Neuronal stem cell (in vitro differentiated cells): ENCODE results near the gene CYB5RL.

Experiments used
- DNase-seq: peaks from one replicate; pipeline ENCODE4 v3.0.0-alpha.2; 2013; ENCODE audit warnings: low spot score
- H2AFZ ChIP-seq: one replicate; pipeline ENCODE4 v1.6.1; 2013; ENCODE audit warnings: mild to moderate bottlenecking, low read length, inconsistent platforms
- H2AK5ac ChIP-seq: 2 replicates; pipeline ENCODE4 v1.6.1; 2013; ENCODE audit warnings: low read depth, mild to moderate bottlenecking, inconsistent platforms, low read length, moderate library complexity, mixed read lengths
- H2BK120ac ChIP-seq: 2 replicates; pipeline ENCODE4 v1.6.1; 2013; ENCODE audit warnings: low read depth, mild to moderate bottlenecking, inconsistent platforms, low read length, moderate library complexity, mixed read lengths
- H2BK12ac ChIP-seq: one replicate; pipeline ENCODE4 v1.6.1; 2013; ENCODE audit warnings: low read length, inconsistent platforms
- H2BK15ac ChIP-seq: 2 replicates; pipeline ENCODE4 v1.6.1; 2013; ENCODE audit warnings: mild to moderate bottlenecking, low read length, inconsistent platforms, mixed read lengths
- H2BK5ac ChIP-seq: one replicate; pipeline ENCODE4 v1.6.1; 2013; ENCODE audit warnings: inconsistent platforms, mild to moderate bottlenecking, low read length, moderate library complexity
- H3K14ac ChIP-seq: one replicate; pipeline ENCODE4 v1.6.1; 2013; ENCODE audit warnings: low read length, inconsistent platforms
- H3K18ac ChIP-seq: 2 replicates; pipeline ENCODE4 v1.6.1; 2013; ENCODE audit warnings: low read length, inconsistent platforms
- H3K23ac ChIP-seq: 2 replicates; pipeline ENCODE4 v1.6.1; 2013; ENCODE audit warnings: low read depth, mild to moderate bottlenecking, mixed read lengths, low read length, inconsistent platforms; ENCODE audit not compliant: poor library complexity
- H3K27ac ChIP-seq: replicated peaks from 3 replicates; pipeline ENCODE4 v1.5.1; 2013; ENCODE audit warnings: low read length, inconsistent platforms
- H3K27me3 ChIP-seq, 3 experiments: 2 replicates each; pipeline ENCODE4 v1.6.1; 2013; ENCODE audit warnings: low read length in 3 of 3, mild to moderate bottlenecking in 2 of 3, inconsistent platforms in 1 of 3, low read depth in 1 of 3, mixed read lengths in 1 of 3, moderate library complexity in 1 of 3; ENCODE audit not compliant: control insufficient read depth in 3 of 3, insufficient read depth in 3 of 3
- H3K36me3 ChIP-seq, 2 donors: replicated peaks in 1 of 2; 2 replicates each; pipeline ENCODE4 v1.6.1; 2013; ENCODE audit warnings: low read length in 2 of 2; ENCODE audit not compliant: control insufficient read depth in 2 of 2, insufficient read depth in 2 of 2
- H3K4ac ChIP-seq: 2 replicates; pipeline ENCODE4 v1.6.1; 2013; ENCODE audit warnings: inconsistent platforms, mild to moderate bottlenecking, low read length, moderate library complexity
- H3K4me1 ChIP-seq, 2 donors: 1 replicate in 1 of 2; 2 replicates in 1 of 2; pipeline ENCODE4 v1.6.1; 2013; ENCODE audit warnings: low read length in 2 of 2, low read depth in 1 of 2; ENCODE audit not compliant: control insufficient read depth in 2 of 2, insufficient read depth in 1 of 2
- H3K4me2 ChIP-seq: one replicate; pipeline ENCODE4 v1.6.1; 2013; ENCODE audit warnings: mild to moderate bottlenecking, low read length, inconsistent platforms; ENCODE audit not compliant: insufficient read depth, poor library complexity, severe bottlenecking
- H3K4me3 ChIP-seq, 2 donors: 2 replicates each; pipeline ENCODE4 v1.5.1; 2013; ENCODE audit warnings: low read length in 2 of 2, mild to moderate bottlenecking in 2 of 2, inconsistent platforms in 1 of 2, moderate library complexity in 1 of 2
- H3K79me1 ChIP-seq: one replicate; pipeline ENCODE4 v1.6.1; 2013; ENCODE audit warnings: low read depth, mild to moderate bottlenecking, inconsistent platforms, low read length, moderate library complexity
- H3K9ac ChIP-seq: one replicate; pipeline ENCODE4 v1.6.1; 2013; ENCODE audit warnings: mild to moderate bottlenecking, low read depth, low read length, inconsistent platforms; ENCODE audit not compliant: poor library complexity
- H3K9me3 ChIP-seq, 2 donors: replicated peaks in 1 of 2; 2 replicates each; pipeline versions ENCODE3 to v1.6.1; 2013; ENCODE audit warnings: low read length in 2 of 2, mild to moderate bottlenecking in 2 of 2, inconsistent platforms in 1 of 2, low read depth in 1 of 2, mixed read lengths in 1 of 2, moderate library complexity in 1 of 2; ENCODE audit not compliant: control insufficient read depth in 2 of 2, insufficient read depth in 1 of 2
- H4K8ac ChIP-seq: one replicate; pipeline ENCODE4 v1.6.1; 2013; ENCODE audit warnings: low read depth, mild to moderate bottlenecking, inconsistent platforms, low read length, moderate library complexity
- H4K91ac ChIP-seq: one replicate; pipeline ENCODE4 v1.6.1; 2013; ENCODE audit warnings: low read length, low read depth, mild to moderate bottlenecking, inconsistent platforms; ENCODE audit not compliant: poor library complexity
- WGBS, 2 donors: extraction: QIAGEN DNeasy Blood & Tissue Kit; methylation state at CpG; one replicate each; pipeline ENCODE4 v1.1.7; 2013; ENCODE audit warnings: missing lambda C conversion rate in 2 of 2, mixed read lengths in 1 of 2; ENCODE audit not compliant: insufficient read length in 2 of 2, insufficient replicate concordance in 1 of 2; ENCODE audit errors: extremely low coverage in 2 of 2; 5-methylcytosine and 5-hydroxymethylcytosine counted together

The CYB5RL gene

GRCh38 chr1:54178296-54179070, 21.3 kb downstream of the CYB5RL start:
- H2AK5ac ChIP-seq = peak overlapping the region; percentile 15
- no peak overlapping the region for H3K4me3 ChIP-seq
- H3K4me1 ChIP-seq = peaks cover 9% of the 10 kb centered on the region in 2 donors
- no peak overlapping the region for H3K9ac ChIP-seq
- no peak overlapping the region for H2BK12ac ChIP-seq
- no peak overlapping the region for H3K23ac ChIP-seq
- H3K36me3 ChIP-seq = peaks cover 3 to 6% of the 10 kb centered on the region in 2 donors
- H2BK5ac ChIP-seq = no peak overlapping the region
- no peak overlapping the region for H4K91ac ChIP-seq
- no peak overlapping the region for H2AFZ ChIP-seq
- no peak overlapping the region for H3K4me2 ChIP-seq
- H3K4ac ChIP-seq = no peak overlapping the region
- no peak overlapping the region for H3K14ac ChIP-seq
- peaks cover 2% of the 10 kb centered on the region for H3K79me1 ChIP-seq
- DNase-seq = no peak
- WGBS, 2 donors = no CpG with 5 or more reads among the region's 9 CpGs
- no peak overlapping the region for H3K18ac ChIP-seq
- H4K8ac ChIP-seq = no peak overlapping the region
- no peaks in the 10 kb centered on the region for H3K27me3 ChIP-seq
- H3K9me3 ChIP-seq = no peaks in the 10 kb centered on the region
- no peak overlapping the region for H2BK120ac ChIP-seq
- no peak overlapping the region for H2BK15ac ChIP-seq
- H3K27ac ChIP-seq = no peak overlapping the region

DNA sequence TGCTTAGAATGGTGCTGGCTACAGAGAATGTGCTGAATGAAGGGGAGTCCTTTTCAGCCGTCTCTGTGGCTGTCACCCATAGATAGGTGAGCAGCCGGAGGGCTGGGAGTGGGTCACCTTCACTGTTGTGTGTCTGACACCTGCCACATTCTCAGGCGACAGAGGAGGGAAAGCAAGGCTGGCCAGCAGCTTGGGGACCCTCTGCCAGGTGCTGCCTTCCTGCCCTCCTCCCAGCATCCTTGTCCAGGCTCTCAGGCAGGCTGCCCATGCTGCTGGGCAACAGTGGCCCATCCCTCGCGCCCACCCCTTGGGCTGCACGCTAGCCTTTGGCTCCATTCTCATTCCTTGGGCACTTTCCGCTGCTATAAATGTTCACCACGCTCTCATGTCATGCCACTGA, 22.1 kb downstream of the CYB5RL start:
- Histone ChIP-seq H4K8ac (no peak overlapping the region), H3K36me3 (peaks cover 3 to 6% of the 10 kb centered on the region in 2 donors), H2BK5ac (no peak overlapping the region), H2BK15ac (no peak overlapping the region), H3K14ac (no peak overlapping the region), H3K4me2 (no peak overlapping the region), H3K9me3 (no peaks in the 10 kb centered on the region), H2AK5ac (no peak overlapping the region), H2AFZ (no peak overlapping the region), H2BK12ac (no peak overlapping the region), H3K4me1 (peaks cover 11 to 16% of the 10 kb centered on the region in 2 donors), H2BK120ac (no peak overlapping the region), H3K4ac (no peak overlapping the region), H3K4me3 (peak overlapping the region in 1 of 2 donors; percentile 8), H3K27me3 (no peaks in the 10 kb centered on the region), H3K79me1 (peaks cover 2% of the 10 kb centered on the region), H3K18ac (no peak overlapping the region), H3K23ac (no peak overlapping the region), H3K27ac (no peak overlapping the region), H4K91ac (no peak overlapping the region), H3K9ac (no peak overlapping the region)
- DNase-seq = no peak
- WGBS, 2 donors = no CpG with 5 or more reads among the region's 8 CpGs

DNA sequence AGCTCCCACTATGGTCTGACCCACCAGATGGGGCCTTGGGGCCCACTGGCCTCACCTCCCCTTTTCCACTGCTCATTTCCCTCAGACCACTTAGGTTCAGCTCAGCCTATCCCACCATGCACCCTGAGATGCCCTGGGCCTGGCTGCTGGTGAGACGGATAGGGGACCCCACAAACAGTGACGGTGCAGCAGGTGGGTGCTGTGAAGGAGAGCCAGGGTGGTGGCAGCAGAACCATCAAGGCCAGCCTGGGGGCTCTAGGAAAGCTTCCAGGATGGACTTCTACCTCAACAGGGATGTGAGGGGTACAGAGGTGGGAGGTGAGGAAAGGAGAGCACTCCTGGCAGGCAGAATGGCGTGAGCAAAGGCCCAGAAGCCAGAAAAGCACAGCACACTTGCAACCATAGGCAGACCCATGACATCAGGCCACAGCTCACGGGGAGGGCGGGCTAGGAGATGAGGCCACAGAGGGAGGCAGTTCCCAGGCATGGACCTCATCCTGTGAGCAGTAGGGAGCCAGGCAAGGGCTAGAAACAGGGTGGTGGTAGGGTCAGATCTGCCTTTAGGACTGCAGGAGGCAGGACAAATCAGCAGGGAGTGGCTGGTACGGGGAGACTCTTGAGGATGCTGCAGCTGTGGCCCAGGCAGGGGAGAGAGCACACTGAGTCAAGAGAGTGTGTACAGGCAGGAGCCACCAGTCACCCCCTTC, 23.1 kb downstream of the CYB5RL start:
- peaks cover 11 to 19% of the 10 kb centered on the region in 2 donors for H3K4me1 ChIP-seq
- no peak overlapping the region for H3K9ac ChIP-seq
- no peak overlapping the region for H3K27ac ChIP-seq
- no peaks in the 10 kb centered on the region for H3K27me3 ChIP-seq
- no CpG with 5 or more reads among the region's 6 CpGs for WGBS, 2 donors
- H4K91ac ChIP-seq = no peak overlapping the region
- H3K23ac ChIP-seq = no peak overlapping the region
- H2BK12ac ChIP-seq = no peak overlapping the region
- H3K4me3 ChIP-seq = no peak overlapping the region
- H2BK5ac ChIP-seq = no peak overlapping the region
- no peaks in the 10 kb centered on the region for H3K9me3 ChIP-seq
- H2BK120ac ChIP-seq = no peak overlapping the region
- H3K14ac ChIP-seq = no peak overlapping the region
- peak overlapping the region; percentile 61 for H3K18ac ChIP-seq
- no peak overlapping the region for H3K4ac ChIP-seq
- H3K4me2 ChIP-seq = no peak overlapping the region
- H4K8ac ChIP-seq = no peak overlapping the region
- no peak overlapping the region for H2AK5ac ChIP-seq
- no peak for DNase-seq
- no peak overlapping the region for H2BK15ac ChIP-seq
- H3K36me3 ChIP-seq = peaks cover 0 to under 1% of the 10 kb centered on the region in 2 donors
- peaks cover 2% of the 10 kb centered on the region for H3K79me1 ChIP-seq
- H2AFZ ChIP-seq = no peak overlapping the region

DNA sequence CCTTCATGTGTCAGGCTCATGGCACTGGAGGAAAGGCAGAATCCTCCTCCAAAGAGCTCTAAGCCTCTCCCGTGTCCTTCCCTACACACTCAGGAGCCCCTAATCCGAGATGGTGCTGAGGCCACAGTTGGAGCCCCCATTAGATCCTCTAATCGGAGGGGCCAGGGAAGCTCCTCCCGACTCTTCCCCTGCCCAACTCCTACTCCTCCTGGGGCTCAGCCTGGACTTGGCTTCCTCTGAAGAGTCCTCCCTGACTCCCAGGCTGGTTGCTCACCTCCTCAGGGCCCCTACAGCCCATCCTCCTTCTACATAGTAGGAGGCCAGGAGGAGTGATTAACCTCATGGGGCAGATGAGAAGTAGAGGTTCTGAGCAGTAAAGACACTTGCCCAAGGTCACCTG, 25.7 kb downstream of the CYB5RL start:
- Histone ChIP-seq H2BK12ac (no peak overlapping the region), H3K14ac (peak overlapping the region; percentile 49), H4K91ac (no peak overlapping the region), H3K9me3 (no peaks in the 10 kb centered on the region), H3K79me1 (peaks cover 2% of the 10 kb centered on the region), H2BK15ac (no peak overlapping the region), H4K8ac (no peak overlapping the region), H3K4me1 (peaks cover 16 to 19% of the 10 kb centered on the region in 2 donors), H3K18ac (peak overlapping the region; percentile 45), H3K23ac (peak overlapping the region; percentile 20), H3K36me3 (no peaks in the 10 kb centered on the region), H3K27ac (no peak overlapping the region), H3K4me3 (no peak overlapping the region), H2AFZ (no peak overlapping the region), H3K4me2 (no peak overlapping the region), H2BK120ac (peak overlapping the region; percentile 9), H2BK5ac (no peak overlapping the region), H2AK5ac (peak overlapping the region; percentile 64), H3K9ac (no peak overlapping the region), H3K27me3 (no peaks in the 10 kb centered on the region), H3K4ac (no peak overlapping the region)
- WGBS, 2 donors = no CpG with 5 or more reads among the region's 4 CpGs
- DNase-seq = no peak
